GM19438 (cell line): ENCODE measurements around the gene LGR4.
"Not testable (repeated sequence)": the region's sequence is repeated elsewhere in the genome, so short reads cannot be mapped to it uniquely, and the experiment has no call there.

Source experiments
- ATAC-seq: cut with Tn5 transposase; IDR thresholded peaks from one replicate; pipeline ENCODE4 v1.9.1; 2021; ENCODE audit warnings: low read depth; ENCODE audit not compliant: unreplicated experiment

LGR4 gene

GRCh38 chr11:27355575-27356104 lies 117.0 kb downstream of the LGR4 start:
- no peak for ATAC-seq

GRCh38 chr11:27354359-27354965 lies 118.1 kb downstream of the LGR4 start:
- ATAC-seq: no peak

DNA sequence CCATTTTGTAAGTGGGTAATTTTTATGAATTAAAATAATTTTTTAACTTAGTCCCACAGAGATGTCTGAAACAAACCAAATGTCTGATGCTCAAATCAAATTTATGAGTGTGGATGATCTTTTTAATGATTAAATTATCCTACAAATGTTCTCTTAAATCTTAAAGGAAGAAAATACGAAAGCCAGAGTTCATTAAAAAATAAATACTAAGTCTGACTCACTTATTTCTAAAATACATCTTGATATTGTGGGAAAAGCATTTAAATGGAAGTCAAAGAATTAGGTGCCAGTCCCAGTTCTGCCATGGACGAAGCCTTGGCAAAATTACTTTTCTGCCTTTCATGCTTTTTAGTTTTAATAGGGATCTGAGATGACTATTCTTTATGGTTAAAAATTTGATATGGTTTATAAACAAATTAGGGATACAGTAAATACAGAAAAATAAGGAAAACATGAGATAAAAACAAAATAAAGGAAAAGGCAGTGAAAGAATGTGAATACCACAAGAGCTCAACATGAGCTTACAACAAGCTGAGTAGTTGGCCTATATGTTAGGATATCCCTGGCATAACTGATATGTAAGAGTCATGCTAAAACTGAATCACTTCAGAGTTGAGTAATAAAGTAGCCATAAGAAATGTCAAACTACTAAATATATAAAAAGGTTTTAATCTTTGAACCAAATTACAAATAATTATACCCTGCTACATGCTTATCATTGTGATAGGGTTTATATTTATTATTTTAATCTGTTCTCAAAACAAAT lies 118.8 kb downstream of the LGR4 start:
- no peak for ATAC-seq

- ATAC-seq: no peak
These were observed 119.8 kb downstream of the LGR4 start for GRCh38 chr11:27352781-27353180.

DNA sequence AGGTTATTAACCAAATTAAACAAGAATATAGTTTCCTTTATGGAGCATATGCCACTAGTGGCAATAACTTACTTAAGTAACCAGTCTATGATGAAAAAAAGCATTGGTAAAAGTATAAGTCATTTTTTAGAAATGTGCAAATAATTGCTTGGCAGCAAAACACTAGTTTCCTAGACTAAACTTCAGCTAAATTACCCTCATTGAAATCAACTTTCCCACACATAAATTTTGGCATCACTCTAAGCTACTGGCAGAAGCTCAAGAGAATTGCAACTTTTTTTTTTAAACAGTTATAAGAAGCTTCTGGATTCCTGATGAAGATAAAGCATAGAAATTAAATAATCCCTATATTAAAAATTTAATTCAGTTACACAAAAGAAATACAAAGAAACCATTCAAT lies 122.1 kb downstream of the LGR4 start:
- ATAC-seq: no peak

DNA sequence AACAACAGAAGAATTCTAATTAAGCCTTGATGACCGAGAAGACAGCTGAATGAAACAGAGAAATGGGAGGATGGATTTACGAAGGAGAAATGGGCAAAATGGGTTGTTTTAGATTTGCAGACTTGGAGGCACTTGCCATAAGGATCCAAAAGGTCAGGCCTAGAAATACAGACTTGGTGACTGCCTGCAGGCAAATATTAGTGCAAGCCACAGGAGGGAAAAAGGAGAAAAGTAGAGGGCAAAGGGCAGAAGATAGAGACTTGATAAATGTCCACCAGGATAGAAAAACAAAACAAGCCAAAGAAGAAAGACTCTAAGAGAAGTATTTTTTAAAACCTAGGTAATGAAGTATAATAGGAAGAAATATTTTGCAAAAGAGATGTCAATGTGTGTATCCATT lies 122.7 kb downstream of the LGR4 start:
- ATAC-seq: no peak

DNA sequence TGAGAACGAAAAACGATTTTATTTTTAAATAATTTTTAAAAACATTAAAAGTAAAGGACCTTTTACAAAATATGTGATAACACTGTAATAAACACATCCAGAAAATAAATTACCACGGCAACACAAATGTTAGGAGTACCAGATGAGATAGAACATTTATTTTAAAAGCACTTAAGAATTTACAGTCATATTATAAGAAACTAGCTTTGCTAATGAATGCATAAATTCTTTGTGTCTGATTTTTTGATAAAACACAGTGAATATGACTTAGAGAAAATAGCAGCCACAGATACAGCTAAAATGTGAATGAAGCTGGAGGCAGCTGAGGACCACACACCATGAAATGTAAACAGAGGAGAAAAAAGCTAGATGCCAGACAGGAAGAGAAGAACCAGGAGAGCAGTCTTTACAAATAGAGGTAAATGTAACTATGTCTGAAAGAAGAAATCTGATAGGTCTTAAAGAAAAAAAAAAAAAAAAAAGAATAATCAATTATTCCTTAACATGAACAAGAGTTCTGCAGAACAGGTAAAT lies 124.2 kb downstream of the LGR4 start:
- no peak for ATAC-seq

DNA sequence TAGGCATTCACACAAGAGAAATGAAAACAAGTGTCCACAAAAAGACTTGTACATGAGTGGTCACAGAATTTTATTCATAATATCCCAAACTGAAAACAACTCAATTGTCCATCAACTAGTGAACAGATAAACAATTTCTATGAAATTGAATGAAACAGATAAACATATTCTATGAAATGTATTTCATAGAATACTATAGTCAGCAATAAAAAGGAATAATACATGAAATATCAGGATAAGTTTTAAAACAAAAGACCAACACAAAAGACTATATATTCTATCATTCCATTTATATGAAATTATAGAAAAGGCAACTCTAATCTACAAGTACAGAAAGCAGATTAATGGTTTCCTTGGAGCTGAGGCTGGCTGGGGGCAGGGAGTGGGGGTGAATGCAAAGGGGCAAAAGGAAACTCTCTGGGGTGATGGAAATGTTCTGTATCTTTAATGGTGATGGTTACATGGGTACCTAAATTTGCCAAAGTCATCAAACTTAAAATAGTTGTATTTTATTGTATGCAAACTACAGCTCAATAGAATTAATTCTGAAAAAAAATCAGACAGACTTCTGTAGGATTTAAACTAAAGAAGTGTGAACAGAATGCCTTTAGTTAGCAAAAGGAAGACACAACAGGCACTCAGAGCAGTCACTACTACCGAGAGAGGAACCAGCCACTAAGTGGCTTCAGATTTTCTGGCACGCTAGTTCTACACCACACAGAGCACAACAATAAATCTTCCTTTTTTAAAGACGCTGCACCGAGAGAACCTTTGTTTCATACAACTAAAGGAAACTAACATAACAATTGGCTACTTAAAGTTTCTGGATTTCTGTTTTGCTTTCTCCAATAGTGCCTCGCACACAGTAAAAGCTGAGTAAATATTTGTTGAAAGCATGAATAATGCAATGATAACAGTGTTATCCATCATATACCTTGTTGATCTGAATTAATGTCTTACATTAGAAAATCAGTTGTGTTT lies 124.9 kb downstream of the LGR4 start:
- ATAC-seq: no peak

DNA sequence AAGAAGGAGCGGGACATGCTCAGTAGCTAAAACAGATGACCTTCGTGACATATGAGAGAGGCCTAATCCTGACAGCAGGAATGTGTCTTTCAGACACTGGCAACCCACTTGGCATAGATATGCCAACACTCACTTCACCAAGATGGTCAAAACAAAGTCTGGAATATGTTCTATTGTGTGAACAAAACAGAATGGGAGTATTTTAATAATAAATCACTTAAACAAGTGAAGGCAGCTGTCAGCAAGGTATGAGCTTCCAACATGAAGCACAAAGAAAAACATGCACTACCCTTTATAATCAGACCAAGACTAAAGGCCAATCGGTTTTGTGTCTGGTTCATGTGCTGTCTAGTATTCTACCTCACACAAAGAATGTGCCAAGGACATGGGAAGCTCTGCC lies 132.6 kb downstream of the LGR4 start:
- no peak for ATAC-seq

- ATAC-seq: not testable (repeated sequence)
These were observed 137.8 kb downstream of the LGR4 start for GRCh38 chr11:27334764-27335163.

- ATAC-seq: no peak
These were observed 140.6 kb downstream of the LGR4 start for GRCh38 chr11:27331981-27332380.

GRCh38 chr11:27330633-27331270 lies 141.8 kb downstream of the LGR4 start:
- ATAC-seq: no peak

DNA sequence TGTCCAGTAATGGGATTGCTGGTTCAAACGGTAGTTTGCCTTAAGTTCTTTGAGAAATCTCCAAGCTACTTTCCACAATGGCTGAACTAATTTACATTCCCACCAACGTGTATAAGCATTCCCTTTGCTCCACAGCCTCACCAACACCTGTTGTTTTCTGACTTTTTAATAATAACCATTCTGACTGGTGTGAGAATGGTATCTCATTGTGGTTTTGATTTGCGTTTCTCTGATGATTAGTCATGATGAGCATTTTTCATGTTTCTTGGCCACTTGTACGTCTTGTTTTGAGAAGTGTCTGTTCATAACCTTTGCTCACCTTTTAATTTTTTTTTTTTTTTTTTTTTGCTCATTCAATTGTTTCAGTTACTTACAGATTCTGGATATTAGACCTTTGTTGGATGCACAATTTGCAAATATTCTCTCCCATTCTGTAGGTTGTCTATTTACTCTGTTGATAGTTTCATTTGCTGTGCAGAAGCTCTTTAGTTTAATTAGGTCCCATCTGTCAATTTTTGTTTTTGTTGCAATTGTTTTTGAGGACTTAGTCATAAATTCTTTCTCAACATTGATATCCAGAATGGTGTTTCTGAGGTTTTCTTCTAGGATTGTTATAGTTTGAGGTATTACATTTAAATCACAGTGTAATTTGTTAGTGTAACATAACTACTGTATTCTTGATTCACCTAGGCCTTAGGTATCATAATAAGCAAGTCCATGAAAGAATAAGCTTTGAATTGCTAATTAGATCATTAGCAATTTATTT lies 142.5 kb downstream of the LGR4 start:
- no peak for ATAC-seq

- ATAC-seq: no peak
These were observed 144.0 kb downstream of the LGR4 start for GRCh38 chr11:27328614-27329013.

GRCh38 chr11:27327064-27327463 lies 145.5 kb downstream of the LGR4 start:
- not testable (repeated sequence) for ATAC-seq

DNA sequence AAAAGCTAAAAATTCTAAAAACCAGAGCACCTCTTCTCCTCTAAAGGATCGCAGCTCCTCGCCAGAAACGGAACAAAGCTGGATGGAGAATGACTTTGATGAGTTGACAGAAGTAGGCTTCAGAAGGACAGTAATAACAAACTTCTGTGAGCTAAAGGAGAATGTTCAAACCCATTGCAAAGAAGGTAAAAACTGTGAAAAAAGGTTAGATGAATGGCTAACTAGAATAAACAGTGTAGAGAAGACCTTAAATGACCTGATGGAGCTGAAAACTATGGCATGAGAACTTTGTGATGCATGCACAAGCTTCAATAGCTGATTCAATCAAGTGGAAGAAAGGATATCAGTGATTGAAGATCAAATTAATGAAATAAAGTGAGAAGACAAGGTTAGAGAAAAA lies 150.4 kb downstream of the LGR4 start:
- ATAC-seq: not testable (repeated sequence)

GRCh38 chr11:27321340-27321739 lies 151.2 kb downstream of the LGR4 start:
- not testable (repeated sequence) for ATAC-seq

- peak; percentile 87 for ATAC-seq
These were observed 153.5 kb downstream of the LGR4 start for GRCh38 chr11:27319072-27319471.

DNA sequence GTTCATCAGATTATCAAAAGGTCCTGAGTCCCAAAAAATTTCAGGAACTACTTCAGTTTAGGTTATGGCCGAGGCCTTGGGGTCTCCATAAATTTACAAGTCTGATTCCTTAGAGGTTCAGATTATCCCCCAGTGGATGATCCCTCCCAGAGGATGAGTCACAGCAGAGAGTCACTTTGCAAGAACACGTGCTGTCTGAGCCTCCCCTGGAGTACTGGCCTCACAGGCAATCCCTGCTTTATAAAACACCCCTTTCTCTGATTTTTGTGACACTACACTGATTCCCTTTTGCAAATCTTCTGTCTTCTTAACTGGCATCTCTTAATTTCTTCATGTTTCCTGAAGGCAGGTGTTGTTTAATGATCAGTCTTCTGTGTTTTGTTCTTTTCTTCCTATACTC lies 154.8 kb downstream of the LGR4 start:
- no peak for ATAC-seq
